Epithelial cell of prostate (primary cell): Measurements from ENCODE around the gene CUTA.
A peak's percentile ranks its signal among the peaks of the same experiment; 100 is the strongest.
"Not testable (repeated sequence)": the region's sequence is repeated elsewhere in the genome, so short reads cannot be mapped to it uniquely, and the experiment has no call there.

ENCODE experiments used
- DNase-seq: peaks from one replicate; pipeline ENCODE4 v3.0.0-alpha.2; 2011; ENCODE audit warnings: low read depth, low spot score
- H3K27ac ChIP-seq: fragments of 450-650 bp; 2 replicates; pipeline ENCODE4 v1.5.1; 2017; ENCODE audit warnings: mild to moderate bottlenecking

The CUTA gene

DNA sequence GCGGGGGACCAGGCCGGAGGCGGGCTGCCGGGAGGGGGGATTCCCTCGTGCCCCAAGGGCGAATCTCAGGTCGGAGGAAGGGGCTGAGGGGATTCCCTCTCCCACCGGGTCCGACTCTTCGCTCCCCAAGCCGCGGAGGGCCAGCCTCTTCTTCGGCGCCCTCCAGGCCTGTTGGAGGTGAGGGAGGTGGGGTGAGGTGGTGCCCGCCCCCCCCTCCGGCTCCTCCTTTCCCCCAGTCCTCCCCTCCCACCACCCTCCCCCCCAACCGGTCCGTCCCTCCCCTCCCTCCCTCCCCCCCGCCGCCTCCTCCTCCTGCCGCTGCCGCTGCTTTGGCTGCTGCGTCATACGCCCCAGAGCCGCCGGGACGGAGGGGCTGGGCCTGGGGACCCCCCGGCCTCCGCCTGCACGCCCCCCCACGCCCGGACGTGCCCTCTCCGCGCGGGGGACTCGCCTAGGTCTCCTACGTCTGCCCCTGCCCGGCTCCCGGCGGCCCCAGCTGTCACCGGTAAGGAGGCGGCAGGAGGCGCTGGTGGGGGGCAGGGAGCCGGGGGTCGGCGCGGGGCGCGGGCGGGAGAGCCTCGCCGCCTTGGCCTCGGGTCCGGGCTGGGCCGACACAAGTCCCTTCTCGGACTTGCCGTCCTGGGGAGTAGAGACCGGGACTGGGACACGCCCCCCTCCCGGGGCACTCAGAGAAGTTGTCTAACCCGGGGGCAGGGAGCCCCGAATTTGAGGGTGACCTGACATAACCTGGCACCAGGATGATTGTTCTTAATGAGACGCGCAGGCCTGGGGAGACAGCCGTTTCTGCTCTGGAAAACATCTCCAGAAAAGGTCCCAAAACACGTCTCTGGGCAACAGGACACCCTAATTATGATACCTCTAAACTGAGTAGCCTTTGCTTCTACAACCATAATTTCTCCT, 6.9 kb downstream of the CUTA start, which contains the start of gene PHF1:
TSS of gene PHF1 (plus strand) at position 304 of the 921 bp plus-strand sequence. CDS start 1,250 bp downstream, outside the sequence.
- peak; percentile 44 for DNase-seq
- peak within 1 kb of the TSS; percentile 68 for H3K27ac ChIP-seq

DNA sequence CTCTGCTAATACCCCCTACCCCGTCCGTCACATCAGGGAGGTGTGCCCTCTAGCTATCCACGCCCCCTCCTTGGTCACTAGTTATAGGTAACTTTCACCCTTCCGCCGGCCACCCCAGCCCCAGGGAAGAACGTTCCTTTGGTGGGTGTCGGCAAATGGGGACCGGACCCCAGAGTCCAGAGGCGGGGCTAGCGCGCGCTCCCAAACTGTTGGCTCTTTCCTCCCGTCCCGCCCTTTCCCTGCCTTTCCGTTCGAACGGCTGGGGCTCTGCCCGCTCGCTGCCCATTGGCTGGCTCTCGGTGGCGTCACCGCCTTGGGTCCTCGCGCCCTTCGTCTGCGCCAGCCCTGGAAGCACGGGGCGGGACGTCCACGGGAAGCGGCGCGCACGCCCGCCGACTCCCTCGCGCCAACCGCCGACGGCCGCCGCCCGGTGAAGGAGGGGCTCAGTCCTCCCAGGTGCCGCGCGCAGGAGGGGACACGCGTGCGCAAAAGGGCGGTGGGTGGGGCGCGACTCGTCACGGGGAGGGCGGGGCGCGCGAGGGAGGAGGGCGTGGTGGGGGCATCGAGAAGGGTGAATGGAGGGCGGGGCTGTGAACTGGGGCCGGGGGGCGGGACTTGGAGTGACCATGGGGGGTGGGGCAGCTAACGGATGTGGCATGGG, 7.7 kb downstream of the CUTA start:
- peak; percentile 94 for DNase-seq

DNA sequence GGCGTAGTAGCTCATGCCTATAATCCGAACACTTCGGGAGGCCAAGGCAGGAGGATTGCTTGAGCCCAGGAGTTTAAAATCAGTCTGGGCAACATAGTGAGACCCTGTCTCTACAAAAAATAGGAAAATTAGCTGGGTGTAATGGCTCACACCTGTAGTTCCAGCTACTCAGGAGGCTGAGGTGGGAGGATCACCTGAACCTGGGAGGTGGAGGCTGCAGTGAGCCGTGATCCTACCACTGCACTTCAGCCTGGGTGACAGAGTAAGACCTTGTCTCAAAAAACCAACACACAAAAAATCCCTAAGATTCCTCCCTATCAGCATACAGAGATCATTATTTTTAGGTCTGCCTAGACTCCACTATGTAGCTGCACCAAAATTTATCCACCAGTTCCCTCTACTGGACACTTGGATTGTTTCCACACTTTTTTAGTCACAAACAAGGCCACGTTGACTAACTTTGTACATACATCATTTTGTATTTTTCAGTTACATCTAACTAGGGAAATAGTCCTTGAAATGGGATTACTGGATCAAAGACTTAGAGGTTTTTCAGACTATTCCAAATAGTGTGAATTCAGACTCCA, 10.7 kb downstream of the CUTA start:
- no peak overlapping the region for H3K27ac ChIP-seq
- no peak for DNase-seq

More for the DNA sequence above, 7.7 kb downstream of the CUTA start:
- peak overlapping the region; percentile 68 for H3K27ac ChIP-seq

DNA sequence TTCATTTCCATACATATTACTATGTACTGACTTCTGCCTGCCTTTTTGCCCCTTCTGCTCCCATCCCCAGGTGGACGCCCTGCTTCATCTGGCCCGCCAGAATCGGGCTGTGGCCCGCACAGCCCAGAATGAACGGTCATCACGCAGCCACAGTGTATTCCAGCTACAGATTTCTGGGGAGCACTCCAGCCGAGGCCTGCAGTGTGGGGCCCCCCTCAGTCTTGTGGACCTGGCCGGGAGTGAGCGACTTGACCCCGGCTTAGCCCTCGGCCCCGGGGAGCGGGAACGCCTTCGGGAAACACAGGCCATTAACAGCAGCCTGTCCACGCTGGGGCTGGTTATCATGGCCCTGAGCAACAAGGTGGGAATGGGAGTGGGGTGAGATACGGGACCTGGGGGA, 11.8 kb downstream of the CUTA start:
- DNase-seq, result no peak
- H3K27ac ChIP-seq, result no peak overlapping the region

DNA sequence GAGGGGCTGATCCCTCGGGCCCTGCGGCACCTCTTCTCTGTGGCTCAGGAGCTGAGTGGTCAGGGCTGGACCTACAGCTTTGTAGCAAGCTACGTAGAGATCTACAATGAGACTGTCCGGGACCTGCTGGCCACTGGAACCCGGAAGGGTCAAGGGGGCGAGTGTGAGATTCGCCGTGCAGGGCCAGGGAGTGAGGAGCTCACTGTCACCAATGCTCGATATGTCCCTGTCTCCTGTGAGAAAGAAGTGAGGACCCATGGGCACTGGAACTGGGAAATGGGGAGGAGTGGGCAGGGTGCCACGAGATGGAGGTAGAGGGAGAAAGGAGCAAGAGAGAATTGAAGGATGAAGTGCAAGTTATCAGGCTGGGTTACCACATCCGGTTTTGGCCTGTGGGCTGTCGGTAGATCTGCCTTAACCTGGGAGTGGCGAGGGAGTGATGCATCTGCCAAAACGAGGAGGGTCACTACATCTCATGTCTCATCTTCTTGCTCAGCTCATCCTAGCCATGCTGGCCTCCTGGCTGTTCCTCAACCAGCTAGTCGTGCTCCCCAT, 12.4 kb downstream of the CUTA start:
- H3K27ac ChIP-seq, result no peak overlapping the region
- no peak for DNase-seq

DNA sequence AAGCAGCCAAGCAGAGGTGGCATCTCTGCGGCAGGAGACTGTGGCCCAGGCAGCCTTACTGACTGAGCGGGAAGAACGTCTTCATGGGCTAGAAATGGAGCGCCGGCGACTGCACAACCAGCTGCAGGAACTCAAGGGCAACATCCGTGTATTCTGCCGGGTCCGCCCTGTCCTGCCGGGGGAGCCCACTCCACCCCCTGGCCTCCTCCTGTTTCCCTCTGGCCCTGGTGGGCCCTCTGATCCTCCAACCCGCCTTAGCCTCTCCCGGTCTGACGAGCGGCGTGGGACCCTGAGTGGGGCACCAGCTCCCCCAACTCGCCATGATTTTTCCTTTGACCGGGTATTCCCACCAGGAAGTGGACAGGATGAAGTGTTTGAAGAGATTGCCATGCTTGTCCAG, 13.0 kb downstream of the CUTA start:
- H3K27ac ChIP-seq, result no peak overlapping the region
- DNase-seq, result no peak

DNA sequence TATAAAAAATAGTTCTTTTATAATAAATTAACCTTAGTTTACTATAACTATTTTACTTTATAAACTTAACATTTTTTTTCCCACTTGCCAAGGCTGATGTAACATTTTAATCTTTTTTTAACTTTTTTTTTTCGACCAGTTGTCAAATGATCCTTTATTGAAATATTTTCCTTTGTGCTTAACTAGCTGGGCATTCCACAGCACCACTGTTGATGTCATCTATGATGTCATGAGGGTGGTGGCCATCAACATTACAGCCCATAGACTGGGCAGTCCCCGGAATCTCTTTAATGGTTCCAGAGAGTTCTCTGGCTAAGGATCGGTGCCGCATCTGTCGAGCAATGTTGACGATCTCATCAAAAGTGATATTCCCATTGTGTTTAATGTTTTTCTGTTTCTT, 18.0 kb downstream of the CUTA start:
- not testable (repeated sequence) for H3K27ac ChIP-seq, DNase-seq

DNA sequence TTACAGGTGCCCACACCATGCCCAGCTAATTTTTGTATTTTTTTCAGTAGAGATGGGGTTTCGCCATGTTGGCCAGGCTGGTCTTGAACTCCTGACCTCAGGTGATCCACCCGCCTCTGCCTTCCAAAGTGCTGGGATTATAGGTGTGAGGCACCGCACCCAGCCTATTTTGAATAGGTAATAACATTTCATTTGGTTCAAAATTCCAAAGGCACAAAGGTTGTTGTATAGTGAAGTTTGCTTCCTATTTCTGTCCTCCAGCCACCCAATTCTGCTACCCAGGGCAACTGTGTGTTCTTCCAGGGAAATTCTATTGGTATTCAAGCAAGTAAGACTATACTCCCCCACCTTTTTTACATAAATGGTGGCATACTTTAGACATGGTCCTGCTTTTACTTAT, 19.3 kb downstream of the CUTA start:
- H3K27ac ChIP-seq, DNase-seq: not testable (repeated sequence)

DNA sequence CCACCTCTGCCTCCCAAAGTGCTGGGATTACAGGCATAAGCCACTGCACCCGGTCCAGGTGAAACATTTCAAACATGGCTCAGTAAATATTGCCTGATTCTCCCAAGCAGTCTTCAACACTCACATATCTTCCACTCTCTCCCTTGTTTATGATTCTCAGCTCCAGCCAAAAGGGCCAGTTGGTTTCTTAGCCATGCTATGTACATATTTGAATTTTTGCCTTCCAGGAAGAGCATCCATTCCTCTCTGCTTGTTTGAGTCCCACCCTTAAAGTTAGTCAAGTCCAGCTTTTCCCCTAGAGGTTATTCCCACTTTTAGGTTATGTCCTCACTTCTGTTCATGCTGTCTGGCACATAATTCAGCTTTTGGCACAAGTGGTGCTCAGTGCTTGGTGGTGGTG, 20.4 kb downstream of the CUTA start:
- H3K27ac ChIP-seq, result no peak overlapping the region
- no peak for DNase-seq

DNA sequence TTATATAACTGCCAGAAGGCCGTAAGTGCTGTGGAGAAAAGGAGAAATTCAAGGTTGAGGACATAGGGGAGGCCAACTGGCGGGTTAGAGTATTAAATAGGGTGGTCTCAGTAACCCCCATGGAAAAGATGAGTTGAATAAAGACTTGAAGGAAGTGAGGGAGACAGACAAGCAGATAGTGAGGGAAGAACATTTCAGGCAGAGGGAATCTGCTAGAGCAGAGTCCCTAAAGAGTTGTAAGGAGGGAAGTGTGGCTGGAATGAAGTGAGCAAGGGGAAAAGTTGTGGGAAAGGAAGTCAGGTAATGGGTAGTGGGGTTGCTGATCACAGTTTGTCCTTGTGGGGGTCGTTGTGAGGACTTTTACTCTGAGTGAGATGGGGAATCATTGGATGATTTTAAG, 24.9 kb downstream of the CUTA start:
- no peak overlapping the region for H3K27ac ChIP-seq
- DNase-seq, result no peak

DNA sequence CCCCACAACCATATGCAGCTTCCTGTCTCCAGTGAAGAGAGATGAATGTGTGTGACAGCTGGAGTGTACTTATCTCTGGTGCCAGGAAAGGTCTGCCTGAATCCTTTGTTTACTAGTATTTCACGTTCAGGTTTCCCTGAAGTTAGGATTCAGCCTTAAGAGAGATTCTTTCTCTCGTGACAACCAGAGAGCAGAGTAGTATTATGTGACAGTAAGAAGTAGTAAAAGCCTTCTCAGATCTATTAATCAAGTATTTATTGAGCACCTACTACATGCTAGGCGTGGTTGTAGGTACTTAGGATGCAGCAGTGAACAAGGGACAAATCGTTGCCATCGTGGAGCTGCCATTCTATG, 25.3 kb downstream of the CUTA start:
- DNase-seq, result no peak
- H3K27ac ChIP-seq, result peak overlapping the region; percentile 94

DNA sequence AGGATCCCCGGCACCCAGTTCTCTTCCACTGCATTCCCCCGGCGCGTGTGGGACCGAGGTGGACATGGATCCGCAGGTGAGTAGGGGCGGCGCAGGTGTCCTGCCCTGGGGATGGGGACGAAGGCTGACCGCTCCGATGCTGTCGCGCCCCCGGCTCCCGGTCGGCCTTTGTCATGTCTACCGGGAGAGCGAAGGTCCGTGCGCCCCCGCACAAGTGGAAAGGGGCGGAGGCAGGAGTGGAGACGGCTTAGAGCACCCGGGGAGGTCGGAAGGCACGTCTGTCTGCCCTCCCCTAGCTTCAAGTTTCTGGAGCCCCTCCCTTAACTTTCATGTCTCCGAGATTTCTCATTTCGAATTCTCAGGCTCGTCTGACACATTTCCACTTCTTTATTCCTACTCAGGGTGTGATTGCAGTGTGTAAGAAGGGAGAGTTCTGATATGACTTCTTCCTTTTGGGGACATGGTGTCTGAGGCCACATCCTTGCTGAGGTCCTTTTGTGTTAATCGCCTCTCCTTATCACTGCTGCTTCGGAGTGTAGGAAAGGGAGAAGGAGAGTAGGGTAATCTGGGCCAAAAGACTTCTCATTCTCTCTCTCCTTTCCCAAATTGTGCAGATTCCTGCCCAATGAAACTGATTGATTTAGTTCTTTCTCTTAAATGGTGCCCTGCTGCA, 25.8 kb downstream of the CUTA start:
- no peak for DNase-seq
- H3K27ac ChIP-seq, result peak overlapping the region; percentile 94

DNA sequence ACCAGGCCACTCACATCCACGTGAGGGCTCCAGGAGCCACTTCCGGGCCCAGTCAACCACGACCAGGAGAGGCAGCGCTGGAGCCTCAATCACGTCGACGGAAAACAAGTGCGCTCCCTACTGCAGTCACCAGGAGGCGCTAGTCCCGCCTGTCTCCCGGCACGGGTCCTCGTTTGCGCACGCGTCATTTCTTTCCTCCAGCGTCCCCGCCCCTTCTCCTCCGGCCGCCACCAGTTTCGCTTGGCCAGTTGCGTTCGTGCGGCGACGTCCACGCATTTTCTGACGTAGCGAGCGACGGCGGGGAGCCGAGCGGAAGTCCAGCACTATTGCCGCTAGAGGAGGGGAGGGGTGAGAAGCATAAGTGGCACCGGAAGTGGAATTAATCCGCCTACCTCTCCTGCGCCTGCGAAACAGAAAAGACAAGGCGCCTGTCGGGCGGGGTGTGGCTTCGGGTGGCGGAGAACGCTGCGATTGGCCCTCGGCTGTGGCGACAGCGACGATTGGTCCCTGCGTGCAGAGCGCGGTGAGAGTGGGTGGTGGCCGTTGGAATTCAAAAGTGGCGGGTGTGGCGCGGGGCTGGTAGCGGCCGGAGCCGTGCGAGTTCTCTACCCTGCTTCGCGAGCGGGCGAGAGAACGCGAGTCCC, 26.5 kb downstream of the CUTA start, which contains the start of gene KIFC1:
TSS of gene KIFC1 (plus strand) at position 546 of the 644 bp plus-strand sequence. CDS start 163 bp downstream, outside the sequence.
- DNase-seq, result peak; percentile 100
- H3K27ac ChIP-seq, result peak within 1 kb of the TSS; percentile 94

DNA sequence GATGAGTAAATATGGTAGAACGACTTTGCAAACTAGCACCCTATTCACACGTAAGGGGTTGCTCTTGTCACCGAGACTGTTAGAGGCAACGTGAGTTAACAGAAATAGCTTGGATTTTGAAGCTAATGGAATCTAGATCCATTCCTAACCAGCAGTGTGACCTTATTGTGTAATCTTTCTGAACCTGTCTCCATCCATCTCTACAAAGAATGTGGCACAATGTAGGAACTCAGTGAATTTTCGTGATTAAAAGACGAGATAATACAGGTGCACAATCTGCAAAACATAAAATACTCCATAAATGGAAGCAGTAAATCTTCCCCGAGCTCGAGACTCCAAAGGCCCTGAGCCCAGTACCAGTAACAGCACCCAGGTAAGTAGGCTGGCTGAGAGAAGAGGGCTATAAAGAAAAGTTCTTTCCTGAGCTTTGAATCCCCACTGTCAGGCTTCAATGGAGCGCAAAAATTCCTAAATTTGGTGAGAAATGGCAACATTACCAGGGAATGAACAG, 27.1 kb downstream of the CUTA start:
- no peak for DNase-seq
- H3K27ac ChIP-seq, result peak overlapping the region; percentile 94

DNA sequence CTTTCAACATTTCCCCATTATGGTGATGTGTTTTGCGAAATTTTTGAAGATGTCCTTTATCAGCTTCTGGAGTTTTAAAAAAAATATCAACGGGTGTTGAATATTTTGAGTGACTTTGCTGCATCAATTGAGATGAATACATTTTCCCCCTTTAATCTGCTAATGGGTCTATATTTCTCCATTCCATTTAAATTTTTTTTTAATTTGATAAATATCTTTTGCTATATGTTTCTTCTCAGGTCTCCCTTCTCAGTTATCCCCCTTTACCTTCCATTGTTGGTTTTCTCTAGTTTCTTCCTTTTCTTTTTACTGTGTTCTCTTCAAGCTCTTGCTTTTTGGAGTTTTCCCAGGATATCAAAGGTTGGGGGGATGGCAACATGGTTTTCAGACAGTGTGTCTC, 27.7 kb downstream of the CUTA start:
- DNase-seq, result no peak
- H3K27ac ChIP-seq, result peak overlapping the region; percentile 94

DNA sequence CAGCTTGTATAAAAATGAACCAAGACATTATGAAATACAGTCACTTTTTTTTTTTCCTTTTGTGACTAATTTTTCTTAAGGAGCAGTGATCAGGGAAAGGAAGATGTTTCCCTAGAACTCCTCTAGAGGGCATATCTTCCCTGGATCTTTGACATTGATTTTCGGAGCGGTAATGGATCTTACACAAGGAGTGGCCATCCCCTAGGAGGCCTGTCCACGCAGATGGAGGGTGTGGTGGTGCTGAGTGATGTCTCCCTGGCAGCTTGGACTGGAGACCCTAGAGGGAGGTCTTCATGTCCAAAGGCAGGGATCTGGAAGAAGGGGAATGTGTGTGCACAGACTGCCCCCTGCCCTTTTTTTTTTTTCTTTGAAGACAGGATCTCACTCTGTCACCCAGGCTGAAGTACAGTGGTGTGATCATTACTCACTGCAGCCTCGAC, 33.3 kb downstream of the CUTA start:
- no peak for DNase-seq
- no peak overlapping the region for H3K27ac ChIP-seq

DNA sequence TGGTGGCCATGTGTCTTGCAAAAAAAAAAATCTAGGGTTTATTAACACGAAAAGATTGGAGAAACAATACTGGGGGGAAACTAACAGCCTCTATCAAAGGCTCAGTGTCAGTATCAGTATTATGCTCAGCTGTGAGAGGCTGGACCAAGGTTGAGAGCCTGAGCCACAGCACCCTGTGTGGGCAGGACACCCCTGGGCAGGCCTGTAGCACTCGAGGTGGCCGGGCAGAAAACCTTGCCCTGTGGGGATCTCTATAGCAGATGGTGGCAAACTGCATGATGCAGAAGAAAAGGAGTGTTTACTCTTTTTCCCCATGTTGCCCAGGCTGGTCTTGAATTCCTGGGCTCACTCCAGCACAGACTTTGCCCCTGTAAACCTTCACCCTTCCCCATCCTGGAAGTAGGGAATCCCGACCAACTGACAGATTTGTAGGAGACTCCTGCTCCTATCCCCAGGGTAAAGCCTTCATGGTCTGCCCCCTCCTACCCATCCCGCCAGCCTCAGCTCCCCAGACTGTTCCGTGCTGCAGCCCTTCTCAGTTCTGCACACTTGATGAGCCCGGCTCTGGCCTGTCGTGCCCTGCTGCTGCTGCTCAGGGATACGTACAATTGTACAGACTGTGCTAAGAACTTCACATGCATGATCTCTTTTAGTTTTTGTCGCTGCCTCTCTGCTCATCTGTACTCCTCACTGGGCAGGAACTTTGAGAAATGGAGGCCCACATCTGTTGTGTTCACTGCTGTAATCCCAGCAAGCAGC, 34.3 kb downstream of the CUTA start:
- no peak overlapping the region for H3K27ac ChIP-seq
- no peak for DNase-seq

DNA sequence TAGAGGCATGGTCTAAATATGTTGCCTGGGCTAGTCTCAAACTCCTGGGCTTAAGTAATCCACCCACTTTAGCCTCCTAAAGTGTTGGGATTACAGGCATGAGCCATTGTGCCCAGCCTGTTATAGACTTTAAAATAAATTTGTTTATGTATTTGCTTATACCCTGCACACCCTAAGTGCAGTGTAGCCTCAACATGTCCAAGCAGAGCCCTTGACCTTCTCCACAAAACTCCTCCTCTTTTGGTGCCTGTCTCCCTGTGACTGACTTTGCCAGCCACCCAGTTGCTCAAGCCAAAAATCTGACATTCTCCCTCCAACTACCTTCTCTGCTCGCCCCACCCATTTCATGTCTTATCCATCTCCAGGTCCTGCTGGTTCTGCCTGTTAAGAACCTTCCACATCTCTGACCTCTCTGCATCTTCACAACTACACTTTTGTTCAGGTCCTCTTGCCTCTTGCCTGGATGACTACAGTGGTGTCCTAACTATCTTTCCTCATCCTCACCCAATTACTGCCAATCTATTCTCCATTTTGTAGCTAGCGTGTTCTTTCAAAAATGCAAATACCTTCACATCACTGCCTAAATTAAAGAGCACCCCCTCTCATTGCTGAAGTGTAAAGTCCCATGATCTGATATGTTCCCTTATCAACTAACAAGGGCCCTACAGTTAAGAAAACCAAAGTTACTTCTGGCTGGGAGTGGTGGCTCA, 37.5 kb downstream of the CUTA start:
- no peak for DNase-seq
- no peak overlapping the region for H3K27ac ChIP-seq
